Left kidney (tissue), 2 donors: ENCODE measurements around the gene CCSER1. TPM values are rescaled to one million over a fixed set of nuclear protein-coding genes. Genes with fewer than 3 reads are reported as not detected.
"Not testable (repeated sequence)": the region's sequence is repeated elsewhere in the genome, so short reads cannot be mapped to it uniquely, and the experiment has no call there.

Source experiments
- DNase-seq: peaks from one replicate; pipeline ENCODE4 v3.0.0-alpha.2; 2013
- polyA plus RNA-seq: library from polyadenylated mRNA; unstranded; fragments of 120-200 nt; gene quantifications from one replicate; pipeline ENCODE4 v1.2.1, GENCODE V29; 2013; ENCODE audit not compliant: insufficient read length

The CCSER1 gene
- polyA plus RNA-seq, 1 donor, result 22.4 TPM

DNA sequence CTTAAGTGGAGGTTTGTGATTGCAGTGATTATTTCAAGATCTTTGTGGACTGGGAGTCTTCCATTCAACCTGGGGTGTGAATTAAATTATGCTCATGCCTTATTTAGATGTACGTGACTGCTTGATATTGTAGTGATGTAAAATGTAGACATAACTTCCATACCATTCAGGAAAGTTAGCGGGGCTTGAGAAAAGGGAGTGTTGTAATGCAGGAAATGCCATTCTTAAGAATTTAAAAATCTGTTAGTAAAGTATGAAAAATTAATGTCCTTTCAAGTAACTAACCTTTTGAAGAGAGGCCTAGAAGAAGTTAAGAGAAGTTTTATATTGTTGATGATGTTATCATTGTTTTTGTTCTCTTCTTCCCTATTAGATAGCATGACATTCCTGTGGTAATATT lies 318.2 kb downstream of the CCSER1 start:
- no peak for DNase-seq

DNA sequence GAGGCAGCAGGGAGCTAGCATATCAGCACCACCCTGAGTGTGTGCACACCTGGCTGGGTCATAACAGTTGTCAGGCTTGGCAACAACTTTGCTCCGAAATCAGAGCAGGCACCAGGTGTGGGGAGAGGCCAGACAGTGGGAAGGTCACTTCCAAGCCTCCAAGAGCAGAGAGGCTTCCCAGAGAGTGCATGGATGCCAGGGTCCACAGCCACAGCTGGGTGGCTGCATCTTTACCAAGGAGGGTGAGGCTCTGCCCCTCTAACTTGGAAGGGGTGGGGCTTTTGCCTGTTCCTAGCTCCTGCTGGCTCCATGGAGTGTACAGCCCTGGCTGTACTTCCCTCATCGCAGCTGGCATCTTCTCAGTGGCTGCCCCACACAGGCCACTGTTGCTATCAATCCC lies 322.4 kb downstream of the CCSER1 start:
- DNase-seq, result no peak

DNA sequence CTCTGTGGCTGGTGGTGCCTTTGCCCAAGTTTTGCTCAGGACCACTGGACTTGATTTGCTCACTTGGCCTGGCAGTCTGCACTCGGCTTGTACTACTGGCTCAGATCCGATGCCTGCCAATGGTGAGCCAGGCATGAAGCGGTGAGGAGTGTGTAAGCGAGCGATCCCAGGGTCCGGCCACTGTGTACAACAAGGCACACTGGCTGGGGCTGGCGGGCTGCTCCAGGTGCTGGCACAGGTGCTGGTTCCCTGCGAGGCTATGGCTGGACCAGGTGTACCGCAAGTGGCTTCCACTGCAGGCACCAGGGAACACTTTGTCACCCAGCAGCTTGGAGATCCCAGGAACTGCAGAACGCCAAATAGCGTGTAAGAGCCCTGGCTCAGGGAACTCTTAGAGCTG lies 329.7 kb downstream of the CCSER1 start:
- DNase-seq, result no peak

DNA sequence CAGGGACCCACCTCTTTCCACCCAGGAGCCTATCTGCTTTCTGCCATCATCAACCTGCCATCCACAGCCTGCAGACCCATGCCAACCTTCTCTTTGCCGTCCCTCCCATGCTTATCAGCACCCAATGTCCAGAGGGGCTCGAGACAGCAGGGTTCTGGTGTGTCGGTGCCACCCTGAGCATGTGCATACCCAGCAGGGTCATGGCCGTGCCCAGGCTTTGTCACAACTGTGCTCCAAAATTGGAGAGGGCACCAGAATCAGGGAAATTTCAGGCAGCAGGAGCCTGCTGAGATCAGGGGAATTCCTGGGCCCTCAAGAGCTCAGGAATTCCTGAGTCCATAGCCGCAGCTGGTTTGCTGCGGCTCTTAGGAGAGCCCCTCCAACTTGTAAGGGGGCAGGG lies 330.6 kb downstream of the CCSER1 start:
- no peak for DNase-seq

DNA sequence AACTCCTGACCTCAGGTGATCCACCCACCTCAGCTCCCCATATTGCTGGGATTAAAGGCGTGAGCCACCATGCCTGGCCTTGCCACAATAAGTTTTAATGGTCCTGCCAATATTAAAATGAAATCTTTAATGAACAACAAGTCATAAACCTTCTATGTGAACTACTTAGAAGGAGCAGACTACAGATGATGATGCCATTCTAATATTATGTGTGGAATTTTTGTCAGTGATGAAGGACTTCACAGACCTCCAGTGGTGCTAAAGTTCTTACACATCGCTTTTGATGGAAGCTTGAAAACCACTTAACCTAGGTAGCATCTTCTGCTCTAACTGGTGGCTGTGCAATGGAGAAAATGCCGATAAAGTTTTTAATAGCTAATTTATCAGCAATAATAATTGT lies 331.4 kb downstream of the CCSER1 start:
- DNase-seq, result no peak

DNA sequence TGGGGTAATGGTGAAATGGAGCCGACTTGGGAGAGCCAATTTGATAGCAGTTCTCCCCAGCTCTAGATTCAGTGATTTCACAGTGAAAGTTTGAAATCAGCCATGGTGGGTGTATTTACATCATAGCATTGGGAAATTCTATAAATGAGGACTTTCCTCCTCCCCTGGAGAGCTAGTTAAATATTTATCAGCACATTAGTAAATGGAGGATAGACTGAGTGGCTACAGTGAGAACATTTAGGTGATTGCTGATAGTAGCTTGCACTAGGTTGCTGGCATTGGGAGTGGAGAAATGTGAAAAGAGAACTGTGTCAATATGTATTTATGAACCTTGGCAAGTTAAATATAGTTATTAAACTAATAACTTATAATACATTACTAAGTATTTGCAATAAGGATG lies 347.3 kb downstream of the CCSER1 start:
- DNase-seq, result no peak

DNA sequence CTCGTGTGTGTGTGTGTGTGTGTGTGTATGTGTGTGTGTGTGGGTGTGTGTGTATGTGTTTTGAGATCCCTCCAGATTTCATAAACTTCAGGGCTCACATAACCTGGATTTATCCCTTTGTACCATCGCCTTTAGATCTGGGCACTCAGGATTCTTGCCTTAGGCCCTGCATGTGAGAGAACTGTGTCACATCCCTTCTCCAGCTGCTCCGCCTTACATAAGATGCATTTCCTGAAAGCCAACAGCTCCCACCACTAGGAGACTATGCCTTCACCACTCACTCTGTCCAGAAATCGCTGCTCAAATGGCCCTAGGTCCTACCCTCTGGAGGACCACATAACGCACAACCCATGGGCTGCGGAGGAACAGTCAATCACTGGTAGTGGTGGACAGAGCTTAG lies 348.8 kb downstream of the CCSER1 start:
- DNase-seq, result no peak

DNA sequence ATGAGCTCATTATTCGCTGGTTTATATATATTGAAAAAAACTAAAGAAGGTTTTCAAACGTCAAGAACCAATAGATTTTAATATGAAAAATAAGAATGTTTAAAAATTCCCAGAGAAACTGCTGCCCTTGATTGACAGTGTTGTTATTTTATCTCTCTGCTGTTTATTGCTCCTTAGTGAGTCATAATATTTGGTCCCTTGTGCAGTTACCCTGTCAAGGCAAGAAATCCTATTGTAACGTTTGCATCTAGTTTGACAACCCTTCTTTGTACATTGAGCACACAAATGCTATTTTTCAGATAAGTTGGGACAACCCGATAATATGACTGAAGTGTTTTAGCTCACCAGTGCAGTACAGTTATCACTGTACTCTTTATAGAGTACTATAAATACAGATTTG lies 349.4 kb downstream of the CCSER1 start:
- DNase-seq, result no peak

DNA sequence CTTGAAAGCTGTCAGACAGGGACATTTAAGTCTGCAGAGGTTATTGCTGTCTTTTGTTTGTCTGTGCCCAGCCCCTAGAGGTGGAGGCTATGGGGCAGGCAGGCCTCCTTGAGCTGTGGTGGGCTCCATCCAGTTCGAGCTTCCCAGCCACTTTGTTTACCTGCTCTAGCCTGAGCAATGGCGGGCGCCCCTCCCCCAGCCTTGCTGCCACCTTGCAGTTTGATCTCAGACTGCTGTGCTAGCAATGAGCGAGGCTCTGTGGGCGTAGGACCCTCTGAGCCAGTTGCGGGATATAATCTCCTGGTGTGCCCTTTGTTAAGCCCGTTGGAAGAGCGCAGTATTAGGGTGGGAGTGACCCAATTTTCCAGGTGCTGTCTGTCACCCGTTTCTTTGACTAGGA lies 357.7 kb downstream of the CCSER1 start:
- DNase-seq, result not testable (repeated sequence)

DNA sequence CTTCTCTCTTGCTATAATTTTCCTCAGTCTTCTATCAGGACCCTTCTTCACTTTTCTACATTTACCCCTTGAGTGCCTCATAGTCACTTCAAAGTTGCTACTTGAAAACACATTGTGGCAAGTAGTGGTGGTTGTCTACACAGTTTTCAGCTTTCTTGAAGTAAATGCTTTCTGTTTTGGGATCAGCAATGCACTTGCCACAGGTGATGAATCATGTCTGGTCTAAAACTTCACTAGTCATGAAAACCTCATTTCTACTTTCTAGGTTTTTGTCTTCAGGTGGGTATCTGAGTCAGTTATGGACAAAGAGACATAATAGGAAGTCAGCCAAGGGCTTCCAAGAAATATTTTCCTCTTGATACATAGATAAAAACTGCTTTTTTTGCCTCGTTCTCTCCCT lies 359.2 kb downstream of the CCSER1 start:
- DNase-seq, result no peak

DNA sequence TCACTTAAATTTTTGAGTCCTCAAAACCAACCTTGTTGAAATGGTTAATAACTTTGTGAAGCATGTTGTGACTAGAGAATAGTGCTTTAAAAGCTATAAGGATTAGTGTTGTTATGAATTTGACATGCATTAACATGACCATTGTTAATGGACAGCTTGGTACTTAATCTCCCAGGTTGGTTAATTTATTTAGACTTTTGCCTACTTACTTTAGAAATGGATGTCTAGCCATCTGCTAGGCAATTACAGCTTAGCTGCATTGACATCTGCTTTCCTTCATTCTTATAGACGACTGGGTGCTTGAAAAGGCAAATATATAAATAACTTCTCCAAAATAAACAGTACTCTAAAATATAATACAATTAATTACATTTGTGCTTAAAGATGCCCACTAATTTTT lies 368.0 kb downstream of the CCSER1 start:
- no peak for DNase-seq

DNA sequence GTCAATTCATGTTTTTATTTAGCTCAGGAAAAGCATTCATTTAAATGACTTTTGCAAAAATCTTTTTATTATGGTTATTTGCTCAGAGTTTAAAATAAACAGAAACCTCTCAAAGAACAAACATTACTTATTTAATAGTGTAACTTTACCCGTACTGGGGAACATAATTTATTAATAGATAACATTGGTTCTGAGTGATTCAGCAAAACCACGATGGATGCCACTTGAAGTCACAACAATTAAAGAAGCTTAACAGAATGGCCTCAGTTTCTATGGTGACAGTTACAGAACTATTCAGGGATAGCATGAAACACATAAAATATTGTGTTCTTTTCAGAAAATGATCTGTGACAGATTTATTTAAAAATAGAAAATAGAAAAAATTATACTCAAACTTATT lies 368.7 kb downstream of the CCSER1 start:
- no peak for DNase-seq

DNA sequence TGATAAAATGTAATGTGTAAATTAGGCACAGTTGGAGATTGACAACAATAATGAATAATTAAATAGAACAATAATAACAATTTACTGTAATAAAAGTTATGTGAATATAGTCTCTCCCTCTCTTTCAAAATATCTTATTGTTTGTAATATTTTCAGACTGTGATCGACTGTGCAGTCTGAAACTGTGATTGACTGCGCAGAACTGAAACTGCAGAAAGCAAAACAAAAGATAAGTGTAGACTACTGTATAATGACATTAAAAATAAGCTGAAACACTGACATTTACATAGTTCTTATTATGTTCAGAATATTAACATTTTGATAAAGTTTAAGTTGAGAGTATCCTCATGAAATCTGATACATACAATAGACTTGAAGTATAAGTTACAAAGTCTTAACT lies 371.0 kb downstream of the CCSER1 start:
- DNase-seq, result no peak

DNA sequence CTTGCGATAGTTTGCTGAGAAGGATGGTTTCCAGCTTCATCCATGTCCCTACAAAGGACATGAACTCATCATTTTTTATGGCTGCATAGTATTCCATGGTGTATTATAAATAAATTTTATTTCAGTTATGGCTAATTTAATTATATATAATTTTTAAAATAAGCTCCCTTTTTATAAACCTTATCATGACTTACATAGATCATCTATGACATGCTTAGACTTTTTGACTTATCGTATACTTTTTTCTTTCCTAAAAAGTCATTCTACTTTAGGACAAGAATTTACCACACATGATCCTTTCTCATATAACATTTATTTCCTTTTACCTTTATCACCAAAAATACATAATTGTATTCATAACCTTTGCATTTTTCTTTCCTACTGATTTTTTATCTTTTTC lies 376.5 kb downstream of the CCSER1 start:
- no peak for DNase-seq

DNA sequence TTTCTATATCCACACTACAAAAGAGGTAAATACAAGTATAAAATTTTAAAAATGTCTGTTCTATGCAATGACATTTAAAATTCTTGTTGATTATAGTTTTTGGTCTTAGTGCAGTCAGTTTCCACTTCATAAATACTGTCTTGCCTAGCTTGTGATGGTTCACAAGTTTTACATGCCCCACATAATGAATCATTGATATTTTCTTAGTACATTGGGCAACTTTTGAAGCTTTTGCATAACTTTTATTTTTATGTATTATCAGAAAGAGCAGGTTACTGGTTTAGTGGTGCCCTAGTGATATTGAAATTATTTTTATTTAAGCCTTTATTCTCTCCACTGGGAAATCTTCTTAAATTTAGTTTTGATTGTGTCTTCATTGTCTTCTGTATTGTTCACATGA lies 388.0 kb downstream of the CCSER1 start:
- DNase-seq, result no peak

DNA sequence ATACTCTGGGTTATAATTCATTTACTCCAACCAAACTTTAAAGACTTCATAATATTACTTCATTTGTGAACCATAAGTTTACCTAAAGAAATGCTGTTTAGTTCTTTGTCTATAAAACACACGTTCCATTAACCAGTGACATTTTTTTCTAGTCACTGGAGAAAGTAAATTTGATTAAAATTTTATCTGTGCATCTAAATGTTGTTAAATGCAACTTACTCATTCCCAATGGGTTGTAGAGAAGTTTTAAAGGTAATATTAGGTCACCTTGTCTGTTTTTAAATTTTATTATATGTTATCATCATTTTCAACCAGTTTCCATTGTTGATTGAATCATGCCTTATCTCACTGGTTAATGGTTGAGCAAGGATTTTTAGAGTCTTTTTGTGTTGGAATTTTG lies 401.4 kb downstream of the CCSER1 start:
- no peak for DNase-seq

DNA sequence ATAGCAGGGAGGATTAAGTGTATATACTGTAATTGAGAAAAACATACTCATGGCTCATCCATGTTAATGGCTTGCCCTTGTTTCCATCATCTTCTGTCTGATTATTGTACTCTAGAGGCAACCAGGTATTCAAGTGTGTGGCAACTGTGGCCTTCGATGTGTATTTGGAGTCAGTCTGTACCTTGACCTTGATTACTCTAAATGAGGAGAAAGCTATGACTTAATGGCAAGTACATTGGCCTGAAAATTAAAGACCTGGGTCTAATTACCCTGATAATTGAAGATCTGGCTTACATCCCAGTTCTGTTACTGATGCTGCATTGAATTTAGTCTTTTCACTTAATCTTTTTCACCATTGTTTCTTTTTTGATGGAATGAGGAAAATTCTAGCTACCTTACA lies 409.2 kb downstream of the CCSER1 start:
- DNase-seq, result no peak

DNA sequence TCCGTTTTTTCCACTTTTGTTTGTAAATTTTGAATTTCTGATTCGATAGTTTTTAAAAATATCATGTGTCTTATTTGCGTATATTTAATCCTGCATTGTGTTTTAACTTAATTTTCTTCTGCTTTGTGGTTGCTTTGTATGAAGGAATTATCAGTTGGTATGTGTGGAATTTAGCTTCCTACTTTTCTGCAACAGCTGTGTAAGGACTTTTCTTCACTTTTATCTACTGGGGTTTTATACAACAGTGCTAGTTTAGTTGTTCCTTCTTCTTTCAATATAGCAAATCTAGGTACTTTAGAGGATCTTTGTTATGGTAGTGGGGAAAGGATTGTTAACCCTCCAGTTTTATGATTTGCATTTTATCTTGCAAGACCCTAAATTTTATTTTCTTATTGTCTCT lies 410.3 kb downstream of the CCSER1 start:
- no peak for DNase-seq

DNA sequence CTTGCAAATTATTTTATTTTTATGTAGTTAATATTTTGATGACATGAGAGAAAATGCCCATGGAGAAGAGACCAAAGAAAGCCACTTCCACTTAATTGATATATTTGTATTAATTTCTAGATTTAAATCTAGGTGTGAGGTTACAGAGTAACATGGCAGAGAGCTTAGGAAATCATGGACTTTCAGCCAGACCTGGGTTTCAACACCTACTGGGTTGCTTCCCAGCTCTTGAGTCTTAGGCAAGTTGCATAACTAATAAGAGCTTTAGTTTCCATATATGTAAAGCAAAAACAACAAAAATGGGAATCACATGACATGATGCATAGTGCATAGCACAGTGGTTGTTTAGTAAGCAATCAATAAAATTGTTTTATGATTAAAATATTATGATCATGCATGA lies 413.3 kb downstream of the CCSER1 start:
- no peak for DNase-seq

DNA sequence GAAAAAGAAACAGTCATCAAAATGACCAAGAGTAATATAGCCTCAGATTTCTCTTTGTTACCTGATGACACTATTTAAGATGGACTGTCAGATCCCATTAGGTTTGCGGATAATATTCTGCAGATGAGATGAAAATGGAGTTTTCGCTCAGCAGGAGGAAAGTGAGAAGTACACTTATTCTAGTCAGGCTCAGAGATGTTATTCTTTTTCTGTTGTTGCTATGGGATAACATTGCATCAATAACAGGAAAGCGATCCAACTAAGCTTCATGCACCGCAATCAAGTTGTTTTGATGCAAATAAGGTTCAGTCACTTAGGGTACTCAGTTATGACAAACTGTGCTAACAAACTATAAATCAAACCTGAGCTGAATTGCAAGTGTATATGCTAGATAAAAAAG lies 415.0 kb downstream of the CCSER1 start:
- no peak for DNase-seq

DNA sequence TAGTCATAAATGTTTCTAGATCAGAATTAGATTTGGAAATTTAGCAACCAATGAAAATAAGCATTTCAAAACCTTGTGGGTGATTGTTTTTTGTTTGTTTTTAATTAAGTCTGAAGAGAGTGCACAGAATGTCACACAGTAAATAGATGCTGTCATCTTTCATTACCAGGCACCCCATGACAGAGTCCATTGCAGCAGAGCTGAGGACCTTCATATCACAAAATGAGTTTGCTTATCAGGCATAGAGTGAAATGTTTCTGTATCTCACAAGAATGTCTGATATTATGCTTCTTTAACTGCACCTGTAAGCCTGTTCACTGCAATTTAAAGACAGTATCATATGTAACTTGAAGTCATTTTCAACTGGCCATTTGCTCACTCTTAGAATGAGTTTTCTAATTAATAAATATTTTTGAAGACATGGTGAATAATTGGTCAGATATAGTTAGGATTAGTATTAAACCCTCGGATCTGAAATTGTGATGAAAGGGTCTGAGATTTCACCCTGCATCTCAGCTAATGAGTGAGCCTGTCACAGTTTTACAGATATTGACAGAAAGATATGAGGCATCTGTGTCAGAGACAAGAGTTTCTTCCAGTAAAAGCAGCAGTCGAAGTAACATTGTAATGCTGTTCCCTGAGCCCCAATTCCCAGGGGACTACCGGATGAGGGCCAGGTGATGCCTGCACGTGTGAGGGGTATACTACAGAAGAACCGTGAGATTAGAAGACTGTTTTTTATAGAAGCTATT lies 416.4 kb downstream of the CCSER1 start:
- no peak for DNase-seq

DNA sequence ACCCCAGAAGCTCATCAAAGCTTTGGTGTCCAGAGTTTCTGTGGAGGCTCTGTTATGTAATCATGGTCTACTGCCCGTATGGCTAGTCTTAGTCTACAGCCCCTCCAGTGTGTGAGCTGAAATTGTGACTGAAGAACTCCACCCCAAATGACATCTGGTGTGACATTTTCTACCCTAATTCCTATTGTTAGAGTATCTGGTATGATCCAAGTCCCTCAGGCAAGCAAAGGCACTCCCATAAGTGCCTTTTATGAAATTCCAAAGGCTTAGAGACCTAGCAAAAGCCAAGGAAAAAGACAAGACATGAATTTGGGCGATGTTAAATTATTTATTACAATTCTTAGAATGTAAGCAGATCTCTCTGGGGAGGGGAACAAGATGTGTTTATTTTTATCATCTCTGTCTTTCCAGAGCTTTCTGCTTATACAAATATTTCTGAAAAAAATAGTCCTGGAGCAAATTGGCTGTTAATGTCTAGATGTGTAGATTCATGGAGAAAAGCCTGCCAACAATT lies 417.4 kb downstream of the CCSER1 start:
- DNase-seq, result no peak

DNA sequence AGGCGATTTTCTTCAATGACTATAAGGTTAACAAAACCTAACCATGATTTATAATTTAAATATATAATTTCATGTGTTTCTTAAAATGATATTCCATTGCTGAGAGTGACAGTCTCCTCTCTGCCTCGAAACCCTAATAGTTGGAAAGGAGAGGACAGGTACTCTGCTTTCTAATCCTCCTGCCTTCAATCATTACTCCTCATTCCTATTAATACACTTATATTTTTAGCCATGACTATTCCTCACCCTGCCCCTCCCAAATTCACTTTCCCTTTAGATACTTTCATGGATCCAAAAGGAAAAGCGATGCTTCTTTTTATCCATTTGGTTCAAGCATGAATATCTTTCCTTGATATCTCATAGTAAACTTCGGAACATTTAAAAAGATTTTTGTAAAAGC lies 418.2 kb downstream of the CCSER1 start:
- no peak for DNase-seq

DNA sequence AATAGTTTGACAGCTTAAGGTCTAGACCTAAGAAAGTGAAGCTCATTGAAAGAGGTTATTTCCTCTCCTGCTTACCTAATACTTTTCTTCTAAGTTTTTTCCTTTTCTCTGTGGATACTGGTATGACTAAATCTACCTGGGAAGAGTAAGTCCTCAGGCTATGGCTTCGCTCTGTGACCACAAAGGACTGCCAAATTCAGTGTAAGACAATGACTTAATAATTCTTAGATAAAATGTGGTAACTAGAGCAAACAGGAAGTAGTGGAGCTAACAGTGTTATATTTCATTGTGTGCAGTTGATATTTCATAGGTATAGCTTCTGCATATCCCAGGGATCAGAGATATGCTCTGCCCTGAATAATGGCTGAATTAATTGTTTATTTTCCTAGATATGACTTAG lies 418.9 kb downstream of the CCSER1 start:
- no peak for DNase-seq

DNA sequence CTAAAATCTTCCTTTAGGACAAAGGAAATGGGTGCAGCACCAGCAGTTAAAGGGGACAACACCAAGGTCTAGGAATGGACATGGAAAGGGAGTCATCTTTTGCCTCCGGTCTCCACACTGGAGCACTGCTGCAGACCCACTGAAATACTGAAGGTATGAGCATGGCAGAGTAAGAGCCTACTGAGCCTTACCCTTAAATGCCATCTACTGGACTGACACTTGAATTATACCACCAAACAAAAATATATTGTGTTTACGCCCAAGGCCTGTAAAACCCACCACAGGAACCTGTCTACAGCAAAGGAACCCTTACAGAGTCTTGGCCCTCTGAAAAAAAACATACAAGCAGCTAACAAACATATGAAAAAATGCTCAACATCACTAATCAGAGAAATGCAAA lies 443.4 kb downstream of the CCSER1 start:
- DNase-seq, result no peak
